SK-N-MC (cell line): ENCODE measurements around the gene ARHGAP31.

Experiments used
- EZH2 ChIP-seq: fragments of 200-600 bp; sonication (generic); IDR thresholded peaks from one replicate; pipeline ENCODE4 v1.6.1; 2017; ENCODE audit warnings: antibody characterized with exemption
- FOXP2 ChIP-seq: optimal IDR thresholded peaks from 2 replicates; pipeline ENCODE3; 2011; ENCODE audit warnings: mild to moderate bottlenecking, moderate library complexity; ENCODE audit not compliant: insufficient read depth; ENCODE audit errors: extremely low read length, control extremely low read depth
- POLR2AphosphoS5 ChIP-seq: IDR thresholded peaks from 2 replicates; pipeline ENCODE4 v1.6.1; 2012; ENCODE audit warnings: mild to moderate bottlenecking, low read depth, low read length, borderline replicate concordance

- no peak for TF ChIP-seq POLR2AphosphoS5
- TF ChIP-seq EZH2 = no peak
- TF ChIP-seq FOXP2 = no peak
Observed at GRCh38 chr3:119308355-119308754, 14.2 kb downstream of the ARHGAP31 start.
